HG03045 (cell line): ENCODE results near the gene LZIC.

Source experiments
- ATAC-seq: cut with Tn5 transposase; IDR thresholded peaks from one replicate; pipeline ENCODE4 v1.9.1; 2021; ENCODE audit warnings: mild to moderate bottlenecking, moderate library complexity; ENCODE audit not compliant: unreplicated experiment

The LZIC gene

GRCh38 chr1:9887070-9887469, 56.1 kb downstream of the LZIC start:
- ATAC-seq, result no peak

GRCh38 chr1:9886092-9886742, 57.0 kb downstream of the LZIC start:
- no peak for ATAC-seq

DNA sequence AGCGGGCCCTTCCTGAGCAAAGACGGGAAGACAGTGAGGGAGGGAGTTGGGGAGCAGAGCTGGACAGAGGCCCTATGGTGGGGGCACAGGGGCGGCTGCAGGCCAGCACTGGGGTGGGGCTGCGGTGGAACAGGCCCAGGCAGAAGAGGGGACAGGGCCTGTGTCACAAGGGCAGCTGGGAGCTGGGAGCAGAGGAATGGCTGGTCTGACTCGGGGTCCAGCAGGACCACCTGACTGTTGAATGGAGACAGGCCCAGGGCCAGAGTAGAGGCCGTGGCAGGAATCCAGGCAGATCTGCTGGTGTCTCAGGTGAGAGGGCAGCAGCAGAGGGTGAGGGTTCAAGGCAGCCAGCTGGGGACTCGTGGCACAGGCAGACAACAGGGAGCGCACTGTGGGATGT, 58.4 kb downstream of the LZIC start:
- no peak for ATAC-seq

GRCh38 chr1:9883585-9884449, 59.4 kb downstream of the LZIC start:
- ATAC-seq, result no peak

GRCh38 chr1:9882945-9883303, 60.3 kb downstream of the LZIC start:
- no peak for ATAC-seq

- ATAC-seq, result no peak
Measured at GRCh38 chr1:9882296-9882944, 60.8 kb downstream of the LZIC start.

DNA sequence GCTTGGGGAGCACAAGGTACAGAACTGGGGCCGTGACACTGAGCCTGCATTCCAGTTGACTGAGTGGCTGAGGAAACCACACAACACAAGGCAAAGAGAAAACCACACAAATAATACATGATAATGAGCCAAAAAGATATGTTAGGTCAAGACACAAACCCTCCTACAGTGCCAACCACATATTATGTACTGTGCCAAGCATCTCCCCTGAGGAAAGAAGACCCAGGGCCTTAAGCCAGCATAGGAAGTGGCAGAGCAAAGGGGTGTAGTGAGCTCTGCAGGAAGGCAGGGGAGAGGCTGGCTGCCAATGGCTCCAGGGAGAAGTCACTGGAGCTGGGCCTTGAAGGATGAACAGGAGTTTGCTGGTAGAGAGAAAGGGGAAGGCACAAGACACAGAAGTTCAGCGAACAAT, 61.3 kb downstream of the LZIC start:
- ATAC-seq, result no peak
